ENCODE measurements around the gene B4GALNT3. TPM values are rescaled to one million over a fixed set of nuclear protein-coding genes. Genes with fewer than 3 reads are reported as not detected.

Gene B4GALNT3
- total RNA-seq, 1 donor from 2014 or later, result 32.5 TPM

DNA sequence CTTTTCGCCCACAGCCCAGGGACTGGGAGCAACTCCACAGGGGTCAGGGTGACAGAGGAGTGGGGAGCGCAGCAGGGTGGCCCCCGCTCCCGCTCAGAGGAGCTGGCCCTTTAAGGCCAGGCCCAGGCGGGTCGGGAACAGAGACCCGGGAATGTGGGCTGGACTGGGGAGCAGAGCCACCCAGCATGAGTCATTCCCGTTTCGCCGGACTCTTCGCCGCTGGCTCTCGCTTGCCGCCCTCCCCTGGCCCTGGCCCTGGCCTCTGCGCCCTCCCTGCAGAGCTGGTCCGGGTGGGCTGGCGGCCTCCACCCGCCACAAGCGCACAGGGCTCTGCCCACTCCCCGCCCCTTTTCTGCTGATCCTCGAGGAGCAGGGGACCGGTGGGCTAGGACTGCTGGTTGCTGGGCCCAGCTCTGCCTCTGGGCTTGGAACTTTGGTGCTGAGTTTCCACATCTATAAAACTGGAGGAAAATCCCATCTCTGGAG, 110.7 kb downstream of the B4GALNT3 start:
- peaks cover 12% of the 10 kb centered on the region for H3K4me1 Mint-ChIP-seq (ENCODE audit: unreplicated experiment)
- DNase-seq (ENCODE audit: extremely low spot score, unreplicated experiment), result no peak
- H3K36me3 Mint-ChIP-seq, result peaks cover 4% of the 10 kb centered on the region
- H3K27me3 Mint-ChIP-seq, result peaks cover 12% of the 10 kb centered on the region
- peaks cover 5% of the 10 kb centered on the region for H3K9me3 Mint-ChIP-seq
- no peak for TF ChIP-seq CTCF (conservative IDR thresholded peaks at IDR 0.05)
- H3K27ac Mint-ChIP-seq, result peak overlapping the region; percentile 85
- peak overlapping the region; percentile 88 for H3K4me3 Mint-ChIP-seq

DNA sequence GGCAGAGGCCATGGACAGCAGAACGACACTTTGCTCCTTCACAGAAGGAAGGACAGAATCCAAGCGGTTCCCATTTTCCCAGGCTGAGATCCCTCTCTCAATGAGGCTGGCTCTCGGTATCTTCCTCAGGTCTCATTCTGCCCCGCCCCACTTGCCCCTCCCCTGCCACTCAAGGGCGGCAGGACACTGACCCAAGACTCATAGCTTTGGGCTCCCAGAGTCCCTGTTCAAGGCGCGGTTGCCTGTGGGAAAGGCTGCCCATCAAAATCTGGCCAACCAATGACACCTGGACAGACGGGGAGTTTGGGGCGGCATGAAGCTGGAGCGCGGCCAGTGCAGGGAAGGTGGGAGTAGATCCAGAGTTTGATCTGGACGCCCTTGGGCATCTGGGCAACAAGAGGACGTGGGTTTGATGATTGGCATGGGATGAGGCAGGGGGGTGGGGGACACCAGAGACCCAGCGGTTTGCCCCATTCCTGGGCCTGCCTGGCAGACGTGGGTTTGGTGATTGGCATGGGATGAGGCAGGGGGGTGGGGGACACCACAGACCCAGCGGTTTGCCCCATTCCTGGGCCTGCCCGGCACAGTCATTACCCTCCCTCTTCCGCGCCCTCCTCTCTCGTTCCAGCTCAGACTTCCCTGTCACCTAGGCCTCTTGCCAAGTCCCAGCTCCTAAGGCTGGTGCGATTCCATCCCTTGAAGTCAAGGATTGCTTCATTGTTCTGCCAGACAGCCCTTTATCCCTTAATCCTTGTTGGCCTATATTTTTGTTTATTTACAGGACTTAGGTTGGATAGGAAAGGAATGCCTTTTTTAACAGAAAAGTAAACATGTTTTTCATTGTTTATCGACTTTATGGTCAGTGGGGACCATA, 111.4 kb downstream of the B4GALNT3 start:
- H3K9me3 Mint-ChIP-seq, result peaks cover 5% of the 10 kb centered on the region
- peak overlapping the region; percentile 85 for H3K27ac Mint-ChIP-seq
- H3K27me3 Mint-ChIP-seq, result peaks cover 12% of the 10 kb centered on the region
- TF ChIP-seq CTCF (conservative IDR thresholded peaks at IDR 0.05), result no peak
- H3K4me1 Mint-ChIP-seq (ENCODE audit: unreplicated experiment), result peaks cover 12% of the 10 kb centered on the region
- no peak for DNase-seq (ENCODE audit: extremely low spot score, unreplicated experiment)
- H3K4me3 Mint-ChIP-seq, result peak overlapping the region; percentile 88
- peaks cover 4% of the 10 kb centered on the region for H3K36me3 Mint-ChIP-seq

- Mint-ChIP-seq H3K9me3 (peaks cover 5% of the 10 kb centered on the region), H3K4me3 (peak overlapping the region; percentile 88), H3K27ac (peak overlapping the region; percentile 85), H3K27me3 (peaks cover 11% of the 10 kb centered on the region), H3K4me1 (ENCODE audit: unreplicated experiment) (peaks cover 12% of the 10 kb centered on the region), H3K36me3 (peaks cover 4% of the 10 kb centered on the region)
- DNase-seq (ENCODE audit: extremely low spot score, unreplicated experiment), result no peak
- no peak for TF ChIP-seq CTCF (conservative IDR thresholded peaks at IDR 0.05)
These were observed 112.2 kb downstream of the B4GALNT3 start for GRCh38 chr12:571795-572531.

- Mint-ChIP-seq H3K27me3 (peaks cover 5% of the 10 kb centered on the region), H3K36me3 (peaks cover 4% of the 10 kb centered on the region), H3K4me3 (no peak overlapping the region), H3K4me1 (ENCODE audit: unreplicated experiment) (peaks cover 12% of the 10 kb centered on the region), H3K9me3 (peaks cover 5% of the 10 kb centered on the region), H3K27ac (no peak overlapping the region)
- no peak for DNase-seq (ENCODE audit: extremely low spot score, unreplicated experiment)
- no peak for TF ChIP-seq CTCF (conservative IDR thresholded peaks at IDR 0.05)
These were observed 112.8 kb downstream of the B4GALNT3 start for GRCh38 chr12:572532-572899.

DNA sequence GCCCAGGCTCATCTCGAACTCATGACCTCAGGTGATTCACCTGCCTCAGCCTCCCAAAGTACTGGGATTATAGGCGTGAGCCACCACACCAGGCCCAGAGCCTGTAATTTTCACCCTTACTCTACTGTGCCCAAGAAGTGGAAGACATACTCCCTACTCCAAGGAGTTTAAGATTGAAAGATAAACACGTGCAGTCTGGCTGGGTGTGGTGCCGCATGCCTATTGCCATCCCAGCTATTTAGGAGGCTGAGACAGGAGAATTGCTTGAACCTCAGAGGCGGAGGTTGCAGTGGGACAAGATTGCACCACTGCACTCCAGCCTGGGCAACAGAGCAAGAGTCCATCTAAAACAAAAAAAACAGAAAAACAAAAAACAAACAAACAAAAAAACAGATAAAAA, 113.5 kb downstream of the B4GALNT3 start:
- no peak for DNase-seq (ENCODE audit: extremely low spot score, unreplicated experiment)

More for the DNA sequence above, 113.5 kb downstream of the B4GALNT3 start:
- Mint-ChIP-seq H3K36me3 (peaks cover 4% of the 10 kb centered on the region), H3K4me3 (no peak overlapping the region), H3K9me3 (peaks cover 5% of the 10 kb centered on the region), H3K4me1 (ENCODE audit: unreplicated experiment) (peaks cover 16% of the 10 kb centered on the region), H3K27ac (no peak overlapping the region), H3K27me3 (peaks cover 4% of the 10 kb centered on the region)
- no peak for TF ChIP-seq CTCF (conservative IDR thresholded peaks at IDR 0.05)

Measured in type B pancreatic cell (in vitro differentiated cells).